Inflammatory macrophage treated with lipopolysaccharide for 4 hours (primary cell): ENCODE measurements around the gene PDZRN3.

Source experiments
- DNase-seq: peaks from one replicate; pipeline ENCODE4 v3.0.0-alpha.2; 2020

PDZRN3 gene

GRCh38 chr3:73552700-73553099 is 72.0 kb downstream of the PDZRN3 start:
- DNase-seq: no peak

DNA sequence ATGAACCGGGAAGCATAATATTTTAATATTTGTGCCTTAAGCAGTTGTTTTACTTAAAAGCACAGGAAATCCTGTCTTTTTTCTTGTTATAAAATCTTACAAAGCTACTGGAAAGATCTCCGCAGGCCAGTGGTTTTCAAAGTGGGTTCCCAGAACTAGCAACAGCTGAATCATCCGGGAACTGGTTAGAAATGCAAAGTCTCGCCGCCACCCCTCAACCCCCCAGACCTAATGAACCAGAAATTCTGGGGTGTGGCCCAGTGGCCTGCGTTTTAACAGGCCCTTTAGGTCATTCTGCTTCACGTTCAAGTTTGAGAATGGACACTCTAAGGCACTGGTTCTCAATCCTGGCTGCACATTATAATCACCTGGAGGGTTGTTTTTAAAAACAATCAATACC is 74.7 kb downstream of the PDZRN3 start:
- DNase-seq: no peak

DNA sequence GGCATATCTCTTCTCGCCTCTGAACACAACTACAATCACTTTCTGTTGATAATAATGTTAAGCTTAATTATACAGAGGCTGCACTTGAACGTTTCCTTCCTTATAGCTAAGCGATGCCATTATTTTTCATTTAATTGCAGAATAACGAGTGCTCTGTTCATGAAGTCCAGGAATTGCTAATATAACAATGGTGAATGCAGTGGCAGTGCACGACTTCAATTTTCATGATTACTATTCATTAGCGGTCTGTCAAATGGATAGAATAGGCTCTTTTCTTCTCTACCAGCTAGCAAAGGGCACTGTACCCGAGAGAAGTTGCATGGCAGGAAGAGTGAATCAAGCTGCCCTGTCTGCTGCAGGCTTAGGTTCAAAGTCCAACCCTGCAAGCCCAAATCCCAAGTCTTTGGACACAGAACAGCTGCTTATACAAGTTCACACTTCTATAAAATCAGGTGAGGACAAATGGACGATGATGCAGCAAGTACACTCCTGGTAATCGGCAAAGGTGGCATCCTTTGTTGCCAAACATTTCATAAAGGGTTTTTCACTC is 75.6 kb downstream of the PDZRN3 start:
- DNase-seq: no peak

DNA sequence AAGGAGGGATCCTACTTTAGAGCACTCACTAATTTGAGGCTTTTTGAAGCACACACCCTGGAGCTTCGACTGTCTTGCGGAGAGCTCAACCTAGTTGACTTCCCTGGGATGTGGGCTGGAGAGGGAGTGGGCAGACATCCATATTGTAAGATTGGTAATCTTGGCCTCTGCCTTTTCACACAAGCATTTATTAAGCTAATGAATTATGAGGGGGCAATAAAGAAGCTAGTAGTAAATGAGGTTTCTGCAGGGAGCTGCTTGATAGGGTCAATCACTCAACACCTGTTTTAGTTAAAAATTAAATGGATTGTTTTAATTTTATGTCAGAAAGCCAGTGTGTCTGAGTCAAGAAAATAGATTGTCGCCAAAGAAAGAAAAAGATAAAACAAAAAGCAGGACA is 76.3 kb downstream of the PDZRN3 start:
- DNase-seq: no peak

DNA sequence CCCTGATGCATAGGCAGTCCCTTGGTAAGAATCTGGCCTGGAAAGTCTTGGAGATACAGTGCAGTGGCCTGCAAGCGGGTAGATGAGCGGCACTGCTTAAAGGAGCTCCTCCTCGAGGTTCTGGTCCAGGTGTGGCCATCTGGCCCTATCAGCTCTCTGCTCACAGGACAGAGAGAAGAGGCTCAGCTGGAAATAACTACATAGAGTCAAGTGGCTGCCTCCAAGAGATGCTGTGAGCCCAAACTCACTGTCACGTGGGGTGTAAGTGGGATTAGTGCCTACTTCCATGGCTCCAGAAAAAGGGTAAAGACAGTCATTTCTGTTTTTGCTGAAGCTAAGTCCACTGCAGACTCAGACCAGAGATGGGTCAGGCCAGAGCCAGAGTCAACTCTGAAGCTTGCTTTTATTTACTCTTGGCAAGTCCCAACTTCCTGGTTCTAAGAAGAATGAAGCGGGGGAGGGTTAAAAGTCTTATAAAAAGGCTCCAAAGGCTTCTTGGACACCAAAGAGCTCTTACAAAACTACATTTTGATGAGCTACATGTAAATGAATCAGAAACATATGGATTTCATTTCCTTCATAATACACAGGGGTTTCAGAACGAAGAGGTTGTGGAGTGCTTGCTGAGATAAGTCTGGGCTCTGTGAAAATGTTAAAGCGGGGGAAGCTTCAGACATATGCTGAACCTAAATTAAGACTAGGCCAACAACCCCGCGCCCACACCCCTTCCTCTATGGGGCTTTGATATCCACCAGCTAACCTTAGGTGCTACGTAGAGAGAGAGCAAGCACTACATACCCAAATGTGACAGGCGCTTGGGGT is 77.1 kb downstream of the PDZRN3 start:
- DNase-seq: no peak

- DNase-seq: no peak
Measured at GRCh38 chr3:73546961-73547360, 77.8 kb downstream of the PDZRN3 start.

DNA sequence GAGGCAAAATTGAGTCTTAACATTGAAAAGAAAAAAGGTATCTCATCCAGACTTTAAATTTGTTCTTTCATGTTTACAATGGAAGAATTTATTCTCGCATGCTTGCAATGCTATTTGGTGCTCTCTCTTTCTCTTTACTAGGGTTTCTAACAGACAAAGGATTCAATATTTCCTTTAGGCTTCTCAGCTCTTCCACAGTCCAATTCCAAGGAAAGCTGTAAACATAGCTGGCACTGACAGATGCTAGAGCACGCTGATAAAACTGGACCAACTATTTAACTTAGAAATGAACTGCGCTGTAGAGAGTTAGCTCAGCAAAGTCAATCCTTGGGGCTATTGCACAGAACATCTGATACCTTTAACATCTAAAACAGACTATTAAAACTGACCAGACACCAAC is 81.3 kb downstream of the PDZRN3 start:
- DNase-seq: no peak

- no peak for DNase-seq
Measured at GRCh38 chr3:73542136-73542535, 82.6 kb downstream of the PDZRN3 start.

DNA sequence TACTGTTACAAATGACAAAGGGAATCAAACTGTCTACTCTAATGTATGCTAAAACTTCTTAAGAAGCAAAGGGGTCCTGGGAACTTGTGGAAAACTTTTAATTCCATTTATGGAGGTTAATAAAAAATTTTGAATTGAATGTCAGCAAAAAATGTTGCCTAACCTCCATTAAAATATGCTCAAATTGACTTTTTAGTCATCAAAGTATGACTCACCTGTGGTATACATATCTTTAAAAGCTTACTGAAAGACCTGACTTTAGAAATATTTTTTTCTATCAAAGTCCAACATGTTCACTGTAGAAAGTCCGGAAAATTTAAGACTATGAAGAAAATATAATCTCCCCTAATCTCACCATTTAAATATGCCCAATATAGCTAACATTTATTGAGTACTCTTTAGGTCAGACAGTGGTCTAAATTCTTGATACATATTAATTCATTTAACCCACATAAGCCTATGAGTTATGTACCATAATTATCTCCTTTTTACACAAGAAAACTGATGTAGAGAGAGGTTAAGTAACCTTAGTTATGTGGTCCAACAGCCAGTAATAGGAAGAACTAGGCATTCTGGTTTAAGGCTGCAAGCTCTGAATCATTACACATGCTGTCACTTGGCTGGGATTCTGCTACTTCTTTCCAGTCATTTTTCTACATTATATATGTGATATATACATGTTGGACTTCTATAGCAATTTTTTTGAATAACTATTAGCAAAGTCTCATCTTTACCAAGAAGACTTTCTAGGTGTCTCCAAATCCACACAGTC is 83.6 kb downstream of the PDZRN3 start:
- no peak for DNase-seq

GRCh38 chr3:73538486-73538885 is 86.3 kb downstream of the PDZRN3 start:
- no peak for DNase-seq

- no peak for DNase-seq
Measured at GRCh38 chr3:73536952-73537351, 87.8 kb downstream of the PDZRN3 start.

GRCh38 chr3:73536336-73536895 is 88.3 kb downstream of the PDZRN3 start:
- DNase-seq: no peak

GRCh38 chr3:73535931-73536330 is 88.8 kb downstream of the PDZRN3 start:
- DNase-seq: no peak

DNA sequence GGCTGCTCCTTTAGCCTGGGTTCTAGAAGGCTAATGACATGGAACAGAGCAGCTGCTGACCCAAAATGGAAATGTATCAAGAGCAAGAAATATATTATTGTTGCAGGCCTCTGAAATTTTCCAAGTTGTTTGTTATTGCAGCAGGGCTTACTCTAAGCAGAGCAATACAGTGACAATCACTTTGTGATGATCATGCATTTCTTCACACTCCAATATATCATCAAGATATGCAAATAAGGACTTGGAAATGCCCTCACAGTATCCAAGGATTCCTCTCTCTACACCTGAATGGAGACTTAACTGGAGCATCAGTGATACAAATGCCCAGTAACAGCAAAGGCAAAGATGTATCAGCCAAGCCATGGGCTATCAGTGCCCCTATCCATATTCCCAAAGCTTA is 89.6 kb downstream of the PDZRN3 start:
- DNase-seq: no peak

GRCh38 chr3:73530022-73530396 is 94.7 kb downstream of the PDZRN3 start:
- DNase-seq: no peak

DNA sequence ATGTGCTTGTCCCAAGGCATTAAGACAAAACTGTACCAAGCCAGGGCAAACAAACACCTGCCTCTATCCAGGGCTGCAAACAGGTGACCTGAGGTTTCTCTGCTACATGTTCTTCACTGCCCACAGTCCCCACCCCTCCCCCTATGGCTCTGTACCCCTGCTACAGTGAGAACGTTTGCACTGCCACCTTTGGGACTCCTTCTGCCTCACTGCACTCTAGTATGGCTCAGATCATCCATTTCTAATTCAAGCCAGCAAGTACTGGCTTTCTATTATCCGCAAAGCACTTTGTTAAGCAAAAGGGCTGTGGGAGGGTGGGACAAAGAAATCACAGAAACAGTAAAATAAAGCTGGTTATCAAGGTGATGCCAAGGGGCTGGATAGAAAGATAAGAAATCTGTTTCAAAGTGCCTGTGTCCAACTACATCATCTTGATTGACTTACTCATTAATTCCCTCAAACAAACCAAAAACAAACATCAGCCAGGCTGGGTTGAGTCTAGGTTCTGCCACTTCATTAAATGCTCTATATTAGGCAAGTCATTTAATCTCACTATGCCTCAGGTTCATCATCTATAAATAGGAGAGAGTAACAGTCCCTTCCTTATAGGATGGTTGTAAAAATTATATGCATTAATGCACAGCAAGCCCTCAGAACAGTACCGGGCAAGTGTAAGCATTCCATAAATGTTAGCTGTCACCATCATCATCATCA is 95.3 kb downstream of the PDZRN3 start:
- no peak for DNase-seq

GRCh38 chr3:73525591-73525990 is 99.2 kb downstream of the PDZRN3 start:
- no peak for DNase-seq

DNA sequence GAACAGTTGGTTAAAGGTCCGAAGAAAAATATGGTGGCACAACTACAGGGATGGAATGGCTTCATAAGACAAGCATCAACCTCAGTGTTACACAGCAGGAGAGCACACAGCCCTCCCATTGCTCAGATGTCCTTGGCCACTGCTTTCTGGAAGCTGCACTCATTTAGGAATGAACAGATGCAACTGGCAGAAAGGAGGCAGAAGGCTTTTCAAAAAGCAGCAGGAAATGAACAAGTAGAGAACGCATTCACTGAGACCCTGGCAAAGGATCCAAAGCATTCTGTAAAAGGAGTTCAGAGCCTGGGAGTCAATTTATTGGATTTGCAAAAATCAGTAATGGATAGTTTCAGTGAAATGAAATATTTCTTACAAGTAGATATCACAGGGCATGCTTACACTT is 101.1 kb downstream of the PDZRN3 start:
- no peak for DNase-seq

DNA sequence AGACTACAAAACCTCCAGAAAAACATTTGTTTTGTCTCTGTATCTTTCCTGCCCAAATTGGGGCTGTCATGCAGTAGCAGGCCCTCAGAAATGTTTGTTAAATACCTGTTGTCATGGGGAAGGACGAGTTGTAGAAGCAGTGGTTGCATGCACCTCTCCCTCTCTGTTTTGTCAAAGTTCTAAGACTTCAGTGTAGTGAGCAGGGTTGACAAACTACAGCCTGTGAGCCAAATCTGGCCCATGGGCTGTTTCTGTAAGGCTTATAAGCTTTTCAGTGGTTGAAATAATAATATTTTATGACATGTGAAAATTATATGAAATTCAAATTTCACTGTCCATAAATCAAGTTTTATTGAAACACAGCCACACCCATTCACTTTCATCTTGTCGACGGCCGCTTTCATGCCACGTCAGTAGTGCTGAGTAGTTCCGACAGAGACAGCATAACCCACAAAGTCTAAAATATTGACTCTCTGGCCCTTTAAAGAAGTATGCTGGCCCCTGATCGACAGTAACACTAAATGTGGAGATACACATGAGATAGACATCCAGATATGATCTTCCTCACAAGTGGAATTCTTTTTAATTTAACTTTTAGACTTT is 102.9 kb downstream of the PDZRN3 start:
- DNase-seq: no peak

GRCh38 chr3:73520931-73521461 is 103.7 kb downstream of the PDZRN3 start:
- DNase-seq: no peak

DNA sequence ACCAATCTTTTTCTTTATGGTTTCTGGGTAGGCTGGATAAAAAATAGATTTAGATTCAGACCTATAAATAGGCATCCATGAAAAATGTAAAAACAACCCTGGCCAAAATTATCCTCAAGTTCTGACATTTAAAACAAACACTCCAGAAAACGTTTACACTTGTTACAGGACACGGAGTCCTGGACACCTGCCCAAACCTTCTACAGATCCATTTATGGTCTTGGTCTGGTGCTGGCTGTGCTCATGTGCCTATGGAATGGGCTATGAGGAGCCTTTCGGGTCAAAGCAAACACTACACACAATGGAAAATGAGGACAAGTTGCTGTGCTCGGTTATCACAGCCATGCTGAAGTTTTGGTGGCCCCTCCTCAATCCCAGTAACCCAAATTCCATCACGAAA is 108.1 kb downstream of the PDZRN3 start:
- DNase-seq: no peak

DNA sequence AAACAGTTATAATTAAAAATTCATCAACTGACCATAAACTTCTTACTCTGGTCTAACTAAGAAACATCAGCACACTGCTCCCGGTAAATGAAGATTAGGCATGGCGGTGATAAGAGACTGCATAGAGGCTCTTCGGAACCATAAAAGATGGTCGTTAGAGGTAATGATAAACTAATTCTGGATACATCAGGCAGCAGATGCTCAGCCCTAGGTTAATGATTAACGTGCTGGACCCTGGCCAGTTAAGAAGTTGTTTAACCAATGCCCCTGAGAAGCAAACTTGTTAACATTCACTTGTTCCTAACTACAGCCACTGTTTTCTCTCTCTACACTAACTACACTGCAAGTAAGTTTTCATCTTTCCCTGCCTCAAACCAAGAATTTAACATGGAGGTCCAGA is 111.5 kb downstream of the PDZRN3 start:
- no peak for DNase-seq
